ENCODE data around the gene TMEM223.

Gene TMEM223

DNA sequence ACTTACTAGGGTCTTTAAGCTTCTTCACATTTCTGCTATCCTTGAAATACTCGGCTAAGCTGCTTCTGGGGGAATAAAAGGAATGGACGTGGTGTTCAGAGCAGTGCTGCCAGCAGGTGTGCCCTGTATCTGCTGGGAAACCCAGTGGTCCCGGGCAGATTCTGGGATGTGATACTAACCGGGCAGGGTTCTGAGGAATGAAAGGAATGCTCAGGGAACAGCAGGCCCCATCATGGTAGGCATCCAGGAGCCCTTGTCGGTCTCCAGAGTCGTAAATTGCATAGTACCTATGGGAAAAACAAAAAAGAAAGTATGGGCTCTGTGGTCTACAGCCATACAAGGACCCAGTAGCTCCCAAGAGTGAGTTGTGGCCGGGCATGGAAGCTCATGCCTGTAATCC, 4.5 kb upstream of the TMEM223 start:
- Histone ChIP-seq H3K9me3 (ENCODE audit: control insufficient read depth, insufficient read depth, low read depth, low read length) (no peaks in the 10 kb centered on the region), H3K9ac (ENCODE audit: low read length) (no peak overlapping the region), H3K36me3 (ENCODE audit: control insufficient read depth, insufficient read depth, low read length) (peaks cover 86% of the 10 kb centered on the region), H3K27ac (ENCODE audit: low read depth, low read length) (no peak overlapping the region), H3K4me1 (ENCODE audit: control insufficient read depth, insufficient read depth, low read length) (peaks cover 8% of the 10 kb centered on the region), H3K27me3 (ENCODE audit: control insufficient read depth, insufficient read depth, low read length) (no peaks in the 10 kb centered on the region), H3K4me3 (ENCODE audit: low read depth, low read length) (no peak overlapping the region)

DNA sequence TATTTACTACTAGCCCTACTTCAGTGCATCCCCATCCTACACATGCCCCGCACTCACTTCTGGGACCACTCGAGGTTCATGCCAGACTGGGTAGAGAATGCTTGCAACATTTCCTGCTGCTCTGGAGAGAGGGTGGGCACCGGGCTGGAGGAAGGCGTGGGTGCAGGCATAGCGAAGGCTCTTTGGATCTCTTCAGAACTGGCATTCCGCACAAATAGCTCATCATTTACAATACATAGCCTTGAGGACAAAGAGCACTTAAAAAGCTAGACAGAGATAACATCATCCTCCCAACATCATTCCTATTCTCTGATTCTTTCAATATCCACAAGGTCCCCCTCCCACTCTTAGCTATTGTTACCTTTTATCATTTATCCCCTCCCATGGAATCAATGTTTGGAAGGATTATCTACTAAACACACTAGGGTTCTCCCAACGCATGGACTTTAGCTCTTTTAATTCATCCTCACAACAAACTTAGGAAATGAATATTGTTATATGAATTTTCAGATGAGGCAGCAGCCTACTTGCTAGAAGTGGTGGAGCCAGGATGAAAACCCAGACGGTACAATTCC, 2.5 kb upstream of the TMEM223 start:
- H3K27ac ChIP-seq (ENCODE audit: low read depth, low read length), result no peak overlapping the region
- peaks cover 14% of the 10 kb centered on the region for H3K4me1 ChIP-seq (ENCODE audit: control insufficient read depth, insufficient read depth, low read length)
- H3K4me3 ChIP-seq (ENCODE audit: low read depth, low read length), result no peak overlapping the region
- H3K27me3 ChIP-seq (ENCODE audit: control insufficient read depth, insufficient read depth, low read length), result no peaks in the 10 kb centered on the region
- peaks cover 82% of the 10 kb centered on the region for H3K36me3 ChIP-seq (ENCODE audit: control insufficient read depth, insufficient read depth, low read length)
- H3K9ac ChIP-seq (ENCODE audit: low read length), result no peak overlapping the region
- no peaks in the 10 kb centered on the region for H3K9me3 ChIP-seq (ENCODE audit: control insufficient read depth, insufficient read depth, low read depth, low read length)

DNA sequence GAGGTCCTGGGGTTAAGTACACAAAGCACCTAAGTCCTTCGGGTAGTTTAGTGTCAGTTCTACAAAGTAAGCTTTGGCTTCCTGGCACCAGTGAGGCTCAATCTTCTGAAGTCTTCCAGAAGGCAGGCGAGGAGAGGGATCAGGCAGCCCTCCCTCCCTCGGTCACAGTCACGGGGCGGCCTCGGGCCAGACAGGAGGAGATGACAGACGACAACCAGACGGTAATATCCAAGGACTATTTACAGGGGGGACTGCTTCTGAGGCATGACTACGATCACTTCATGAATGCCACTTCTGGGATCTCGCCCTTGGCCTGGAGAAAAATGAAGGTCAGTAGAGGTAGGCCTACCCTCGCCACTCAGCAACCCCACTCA, 383 bp upstream of the TMEM223 start:
- peaks cover 14% of the 10 kb centered on the region for H3K4me1 ChIP-seq (ENCODE audit: control insufficient read depth, insufficient read depth, low read length)
- H3K4me3 ChIP-seq (ENCODE audit: low read depth, low read length), result peak overlapping the region; percentile 100
- no peaks in the 10 kb centered on the region for H3K27me3 ChIP-seq (ENCODE audit: control insufficient read depth, insufficient read depth, low read length)
- H3K9me3 ChIP-seq (ENCODE audit: control insufficient read depth, insufficient read depth, low read depth, low read length), result no peaks in the 10 kb centered on the region
- peak overlapping the region; percentile 96 for H3K9ac ChIP-seq (ENCODE audit: low read length)
- H3K27ac ChIP-seq (ENCODE audit: low read depth, low read length), result no peak overlapping the region
- H3K36me3 ChIP-seq (ENCODE audit: control insufficient read depth, insufficient read depth, low read length), result peaks cover 65% of the 10 kb centered on the region

DNA sequence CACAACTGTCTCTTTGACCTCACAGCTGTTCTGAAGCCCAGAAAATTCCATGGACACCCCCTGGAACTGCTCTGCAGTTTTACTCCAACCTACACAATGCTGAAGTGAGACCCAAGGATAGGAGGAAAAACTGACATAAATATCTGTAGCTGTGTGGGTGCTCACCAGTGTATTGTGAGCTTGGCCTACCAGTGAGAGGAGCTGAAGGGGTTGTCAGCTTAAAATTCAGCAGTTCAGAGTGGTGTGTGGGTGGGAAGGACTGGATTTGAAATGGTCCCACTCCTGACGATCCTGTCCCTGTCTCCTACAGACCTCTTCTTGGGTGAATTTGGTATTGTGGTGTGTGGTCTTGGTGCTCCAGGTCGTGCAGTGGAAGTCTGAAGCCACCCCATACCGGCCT, 2.2 kb downstream of the TMEM223 start:
- Histone ChIP-seq H3K27ac (ENCODE audit: low read depth, low read length) (no peak overlapping the region), H3K4me1 (ENCODE audit: control insufficient read depth, insufficient read depth, low read length) (peaks cover 17% of the 10 kb centered on the region), H3K27me3 (ENCODE audit: control insufficient read depth, insufficient read depth, low read length) (no peaks in the 10 kb centered on the region), H3K9me3 (ENCODE audit: control insufficient read depth, insufficient read depth, low read depth, low read length) (no peaks in the 10 kb centered on the region), H3K36me3 (ENCODE audit: control insufficient read depth, insufficient read depth, low read length) (peaks cover 47% of the 10 kb centered on the region), H3K9ac (ENCODE audit: low read length) (no peak overlapping the region), H3K4me3 (ENCODE audit: low read depth, low read length) (no peak overlapping the region)

DNA sequence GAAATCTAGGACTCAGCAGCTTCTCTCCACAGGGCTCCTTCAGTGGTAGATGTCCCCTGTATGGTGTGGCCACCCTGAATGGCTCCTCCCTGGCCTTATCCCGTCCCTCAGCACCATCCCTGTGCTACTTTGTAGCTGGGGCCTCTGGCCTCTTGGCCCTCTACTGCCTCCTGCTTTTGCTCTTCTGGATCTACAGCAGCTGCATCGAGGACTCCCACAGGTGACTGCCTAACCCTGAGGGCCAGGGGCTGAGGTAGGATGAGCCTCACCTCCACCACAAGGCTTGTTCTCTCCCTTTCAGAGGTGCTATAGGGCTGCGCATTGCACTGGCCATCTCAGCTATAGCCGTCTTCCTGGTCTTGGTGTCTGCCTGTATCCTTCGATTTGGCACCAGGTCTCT, 2.8 kb downstream of the TMEM223 start:
- no peaks in the 10 kb centered on the region for H3K27me3 ChIP-seq (ENCODE audit: control insufficient read depth, insufficient read depth, low read length)
- no peak overlapping the region for H3K9ac ChIP-seq (ENCODE audit: low read length)
- H3K4me1 ChIP-seq (ENCODE audit: control insufficient read depth, insufficient read depth, low read length), result peaks cover 17% of the 10 kb centered on the region
- H3K9me3 ChIP-seq (ENCODE audit: control insufficient read depth, insufficient read depth, low read depth, low read length), result no peaks in the 10 kb centered on the region
- no peak overlapping the region for H3K27ac ChIP-seq (ENCODE audit: low read depth, low read length)
- H3K4me3 ChIP-seq (ENCODE audit: low read depth, low read length), result no peak overlapping the region
- H3K36me3 ChIP-seq (ENCODE audit: control insufficient read depth, insufficient read depth, low read length), result peaks cover 43% of the 10 kb centered on the region

DNA sequence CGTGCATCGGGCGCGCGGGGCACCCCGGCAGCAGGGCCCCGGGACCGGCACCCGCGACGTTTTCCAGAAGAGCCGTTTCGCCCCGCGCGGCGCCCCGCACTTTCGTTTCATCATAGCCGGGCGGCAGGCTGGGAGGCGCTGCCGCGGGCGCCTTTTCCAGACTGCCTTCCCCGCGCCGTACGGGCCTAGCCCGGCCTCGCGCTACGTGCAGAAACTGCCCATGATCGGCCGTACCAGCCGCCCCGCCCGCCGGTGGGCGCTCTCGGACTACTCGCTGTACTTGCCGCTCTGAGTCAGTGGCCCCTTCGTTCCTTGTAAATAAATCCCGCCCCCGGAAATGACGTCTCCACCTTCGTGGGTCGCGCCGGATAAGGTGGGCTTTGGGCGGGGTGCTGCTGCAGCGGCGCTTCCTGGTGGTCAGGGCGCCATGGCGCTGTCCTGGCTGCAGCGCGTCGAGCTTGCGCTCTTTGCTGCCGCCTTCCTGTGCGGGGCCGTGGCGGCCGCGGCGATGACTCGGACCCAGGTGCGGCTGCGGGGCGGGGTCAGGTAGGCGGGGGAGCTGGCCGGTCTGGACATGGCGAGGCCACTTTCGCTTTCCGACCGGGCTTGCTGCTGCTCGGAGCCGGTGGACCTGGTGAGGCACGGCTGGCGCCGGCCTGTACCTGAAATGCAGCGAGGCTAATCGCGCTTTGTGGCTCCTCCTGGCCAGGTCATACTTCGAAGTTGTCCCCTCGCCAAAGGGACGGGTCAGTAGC, 4.6 kb downstream of the TMEM223 start, which contains the start of gene TMEM179B:
TMEM179B (plus strand) TSS at position 398 of the 755 bp plus-strand sequence; CDS start at position 428, 30 bp downstream.
- peak within 1 kb of the TSS; percentile 97 for H3K9ac ChIP-seq (ENCODE audit: low read length)
- H3K36me3 ChIP-seq (ENCODE audit: control insufficient read depth, insufficient read depth, low read length), result peaks cover 42% of the 10 kb centered on the region
- peaks cover 12% of the 10 kb centered on the region for H3K4me1 ChIP-seq (ENCODE audit: control insufficient read depth, insufficient read depth, low read length)
- H3K9me3 ChIP-seq (ENCODE audit: control insufficient read depth, insufficient read depth, low read depth, low read length), result no peaks in the 10 kb centered on the region
- no peaks in the 10 kb centered on the region for H3K27me3 ChIP-seq (ENCODE audit: control insufficient read depth, insufficient read depth, low read length)
- peak within 1 kb of the TSS; percentile 96 for H3K4me3 ChIP-seq (ENCODE audit: low read depth, low read length)
- H3K27ac ChIP-seq (ENCODE audit: low read depth, low read length), result peak within 1 kb of the TSS; percentile 86

DNA sequence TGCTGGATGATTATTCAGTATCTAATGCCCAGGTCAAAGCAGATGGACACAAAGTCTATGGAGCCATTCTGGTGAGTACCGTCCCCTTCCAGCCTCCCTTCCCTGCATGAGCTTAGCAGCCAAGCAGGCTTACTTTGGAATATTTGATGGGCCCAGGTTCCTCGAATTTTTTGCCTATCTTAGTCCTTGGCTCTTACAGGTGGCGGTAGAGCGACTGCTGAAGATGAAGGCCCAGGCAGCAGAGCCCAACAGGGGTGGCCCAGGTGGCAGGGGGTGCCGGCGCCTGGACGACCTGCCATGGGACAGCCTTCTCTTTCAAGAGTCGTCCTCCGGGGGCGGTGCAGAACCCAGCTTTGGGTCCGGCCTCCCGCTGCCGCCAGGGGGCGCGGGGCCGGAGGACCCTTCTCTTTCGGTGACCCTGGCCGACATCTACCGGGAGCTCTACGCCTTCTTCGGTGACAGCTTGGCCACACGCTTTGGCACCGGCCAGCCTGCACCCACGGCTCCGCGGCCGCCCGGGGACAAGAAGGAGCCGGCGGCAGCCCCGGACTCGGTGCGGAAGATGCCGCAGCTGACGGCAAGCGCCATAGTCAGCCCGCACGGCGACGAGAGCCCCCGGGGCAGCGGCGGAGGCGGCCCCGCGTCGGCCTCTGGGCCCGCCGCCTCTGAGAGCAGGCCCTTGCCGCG, 5.3 kb downstream of the TMEM223 start:
- Histone ChIP-seq H3K27ac (ENCODE audit: low read depth, low read length) (peak overlapping the region; percentile 86), H3K27me3 (ENCODE audit: control insufficient read depth, insufficient read depth, low read length) (no peaks in the 10 kb centered on the region), H3K36me3 (ENCODE audit: control insufficient read depth, insufficient read depth, low read length) (peaks cover 46% of the 10 kb centered on the region), H3K9me3 (ENCODE audit: control insufficient read depth, insufficient read depth, low read depth, low read length) (no peaks in the 10 kb centered on the region), H3K4me3 (ENCODE audit: low read depth, low read length) (peak overlapping the region; percentile 96), H3K9ac (ENCODE audit: low read length) (peak overlapping the region; percentile 97), H3K4me1 (ENCODE audit: control insufficient read depth, insufficient read depth, low read length) (peaks cover 9% of the 10 kb centered on the region)

DNA sequence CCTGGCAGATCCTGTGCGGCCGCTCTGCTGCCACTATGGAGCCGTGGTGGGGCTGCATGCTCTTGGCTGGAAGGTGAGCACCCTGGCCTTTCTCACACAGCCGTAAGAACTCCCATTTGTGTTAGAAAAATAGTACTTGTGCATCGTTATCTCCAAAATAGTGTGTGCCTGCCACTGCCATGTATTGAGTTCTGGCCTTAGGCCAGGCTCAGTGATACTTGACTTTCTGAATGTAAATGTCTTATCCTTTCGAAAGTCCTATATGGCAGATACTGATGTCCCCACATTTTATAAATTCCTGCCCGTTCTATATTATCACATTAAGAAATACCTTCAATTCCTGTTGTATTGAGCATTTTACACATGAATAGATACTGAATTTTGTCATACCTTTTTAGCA, 9.1 kb downstream of the TMEM223 start:
- H3K4me3 ChIP-seq (ENCODE audit: low read depth, low read length), result no peak overlapping the region
- no peaks in the 10 kb centered on the region for H3K9me3 ChIP-seq (ENCODE audit: control insufficient read depth, insufficient read depth, low read depth, low read length)
- no peak overlapping the region for H3K27ac ChIP-seq (ENCODE audit: low read depth, low read length)
- H3K36me3 ChIP-seq (ENCODE audit: control insufficient read depth, insufficient read depth, low read length), result peaks cover 42% of the 10 kb centered on the region
- peaks cover 3% of the 10 kb centered on the region for H3K4me1 ChIP-seq (ENCODE audit: control insufficient read depth, insufficient read depth, low read length)
- H3K27me3 ChIP-seq (ENCODE audit: control insufficient read depth, insufficient read depth, low read length), result no peaks in the 10 kb centered on the region
- H3K9ac ChIP-seq (ENCODE audit: low read length), result no peak overlapping the region

DNA sequence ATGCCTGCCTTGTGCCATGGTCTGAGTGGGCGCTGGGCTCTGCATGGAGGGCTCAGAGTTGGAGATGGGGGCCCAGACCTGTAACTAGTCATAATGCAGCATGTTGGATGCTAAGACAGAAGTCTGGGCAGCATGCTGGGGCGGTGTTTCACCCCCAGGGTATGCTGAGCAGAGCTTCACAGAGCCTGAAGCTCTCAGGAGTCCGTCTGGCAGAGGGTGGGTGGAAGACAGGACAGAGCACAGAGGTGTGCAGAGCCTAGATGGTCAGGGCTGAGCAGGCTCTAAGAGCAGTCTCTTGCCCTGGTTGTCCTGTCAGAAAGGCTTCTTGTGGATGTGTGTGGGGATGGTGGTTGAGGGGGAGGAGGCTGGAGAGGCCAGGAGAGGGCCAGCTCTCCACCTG, 13.4 kb downstream of the TMEM223 start:
- H3K4me3 ChIP-seq (ENCODE audit: low read depth, low read length), result no peak overlapping the region
- H3K27me3 ChIP-seq (ENCODE audit: control insufficient read depth, insufficient read depth, low read length), result no peaks in the 10 kb centered on the region
- no peak overlapping the region for H3K9ac ChIP-seq (ENCODE audit: low read length)
- no peaks in the 10 kb centered on the region for H3K4me1 ChIP-seq (ENCODE audit: control insufficient read depth, insufficient read depth, low read length)
- peaks cover 60% of the 10 kb centered on the region for H3K36me3 ChIP-seq (ENCODE audit: control insufficient read depth, insufficient read depth, low read length)
- no peaks in the 10 kb centered on the region for H3K9me3 ChIP-seq (ENCODE audit: control insufficient read depth, insufficient read depth, low read depth, low read length)
- H3K27ac ChIP-seq (ENCODE audit: low read depth, low read length), result no peak overlapping the region

DNA sequence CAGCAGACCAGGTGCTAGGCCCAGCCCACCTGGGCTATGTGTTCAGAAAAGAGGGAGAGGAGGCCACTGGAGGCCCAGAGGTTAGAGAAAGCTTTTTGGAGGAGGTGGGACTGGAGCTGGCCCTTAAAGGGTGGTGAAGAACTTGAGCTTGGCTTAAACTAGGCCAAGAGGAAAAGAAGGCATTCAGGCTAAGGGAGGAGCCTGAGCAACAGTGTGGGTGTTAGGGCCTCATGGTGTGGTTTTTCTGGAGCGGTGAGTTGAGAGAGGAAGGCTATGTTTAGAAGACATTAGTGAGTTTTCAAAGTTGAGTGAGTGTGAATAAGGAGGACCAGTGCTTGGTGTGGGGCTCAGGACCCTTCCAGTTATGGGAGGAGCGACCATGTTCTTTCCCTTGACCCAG, 14.4 kb downstream of the TMEM223 start:
- Histone ChIP-seq H3K27ac (ENCODE audit: low read depth, low read length) (no peak overlapping the region), H3K9me3 (ENCODE audit: control insufficient read depth, insufficient read depth, low read depth, low read length) (no peaks in the 10 kb centered on the region), H3K36me3 (ENCODE audit: control insufficient read depth, insufficient read depth, low read length) (peaks cover 54% of the 10 kb centered on the region), H3K27me3 (ENCODE audit: control insufficient read depth, insufficient read depth, low read length) (no peaks in the 10 kb centered on the region), H3K4me3 (ENCODE audit: low read depth, low read length) (no peak overlapping the region), H3K9ac (ENCODE audit: low read length) (no peak overlapping the region), H3K4me1 (ENCODE audit: control insufficient read depth, insufficient read depth, low read length) (no peaks in the 10 kb centered on the region)

DNA sequence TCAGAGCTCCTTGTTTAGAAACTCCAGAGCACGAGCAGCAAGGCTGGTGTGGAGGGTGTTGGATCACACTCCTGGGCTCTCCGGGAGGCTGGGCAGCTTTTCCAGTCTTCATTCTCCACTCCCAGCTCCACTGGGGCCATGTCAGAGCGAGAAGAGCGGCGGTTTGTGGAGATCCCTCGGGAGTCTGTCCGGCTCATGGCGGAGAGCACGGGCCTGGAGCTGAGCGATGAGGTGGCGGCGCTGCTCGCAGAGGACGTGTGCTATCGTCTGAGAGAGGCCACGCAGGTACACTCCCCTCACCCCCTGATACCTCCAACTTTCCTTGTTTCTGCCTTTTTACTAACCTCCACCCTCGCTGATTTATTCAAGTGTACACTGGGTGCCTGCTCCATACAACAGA, 16.2 kb downstream of the TMEM223 start:
- peaks cover 4% of the 10 kb centered on the region; the same call in 1 of the 2 replicates for H3K4me1 ChIP-seq (ENCODE audit: control insufficient read depth, insufficient read depth, low read length)
- no peak overlapping the region for H3K9ac ChIP-seq (ENCODE audit: low read length)
- H3K9me3 ChIP-seq (ENCODE audit: control insufficient read depth, insufficient read depth, low read depth, low read length), result no peaks in the 10 kb centered on the region
- no peak overlapping the region for H3K4me3 ChIP-seq (ENCODE audit: low read depth, low read length)
- no peaks in the 10 kb centered on the region for H3K27me3 ChIP-seq (ENCODE audit: control insufficient read depth, insufficient read depth, low read length)
- H3K36me3 ChIP-seq (ENCODE audit: control insufficient read depth, insufficient read depth, low read length), result peaks cover 44% of the 10 kb centered on the region
- H3K27ac ChIP-seq (ENCODE audit: low read depth, low read length), result no peak overlapping the region
